HPDE6-E6E7 (cell line): Measurements from ENCODE around the gene CHD6.

Source experiments
- DNase-seq: peaks from one replicate; pipeline ENCODE4 v3.0.0; 2011; ENCODE audit warnings: missing footprints; ENCODE audit errors: extremely low spot score

The CHD6 gene

DNA sequence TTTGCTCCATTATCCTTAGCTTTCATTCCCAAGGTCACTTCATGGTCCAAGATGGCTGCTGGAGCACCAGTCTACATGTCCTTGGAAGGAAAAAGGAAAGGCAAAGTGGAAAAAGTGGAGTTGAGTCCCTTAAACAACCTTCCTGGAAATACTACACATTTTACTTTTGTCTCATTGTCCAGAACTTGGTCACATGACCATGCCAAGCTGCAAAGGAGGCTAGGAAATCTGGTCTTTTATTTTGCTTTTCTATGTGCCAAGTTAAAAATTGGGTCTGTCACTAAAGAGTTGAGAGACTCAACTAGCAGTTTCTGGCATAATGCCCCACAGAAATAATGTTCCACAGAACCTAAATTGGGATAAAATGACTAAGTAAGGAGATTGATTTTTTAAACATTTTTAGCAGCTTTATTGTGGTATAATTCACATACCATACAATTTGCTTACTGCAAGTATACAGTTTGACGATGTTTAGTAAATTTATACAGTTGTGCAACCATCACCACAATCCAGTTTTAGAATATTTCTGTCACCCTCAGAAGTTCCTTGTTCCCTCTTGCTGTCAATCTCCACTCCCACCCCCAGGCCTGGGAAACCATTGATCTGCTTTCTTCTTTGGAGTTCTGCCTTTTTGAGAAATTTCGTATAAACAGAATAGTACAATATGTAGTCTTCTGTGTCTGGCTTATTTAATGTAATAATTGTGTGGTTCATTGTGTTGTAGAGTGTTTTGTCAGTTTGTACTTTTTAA, 5.6 kb upstream of the CHD6 start:
- DNase-seq = no peak

GRCh38 chr20:41622584-41622983, 4.4 kb upstream of the CHD6 start:
- no peak for DNase-seq

DNA sequence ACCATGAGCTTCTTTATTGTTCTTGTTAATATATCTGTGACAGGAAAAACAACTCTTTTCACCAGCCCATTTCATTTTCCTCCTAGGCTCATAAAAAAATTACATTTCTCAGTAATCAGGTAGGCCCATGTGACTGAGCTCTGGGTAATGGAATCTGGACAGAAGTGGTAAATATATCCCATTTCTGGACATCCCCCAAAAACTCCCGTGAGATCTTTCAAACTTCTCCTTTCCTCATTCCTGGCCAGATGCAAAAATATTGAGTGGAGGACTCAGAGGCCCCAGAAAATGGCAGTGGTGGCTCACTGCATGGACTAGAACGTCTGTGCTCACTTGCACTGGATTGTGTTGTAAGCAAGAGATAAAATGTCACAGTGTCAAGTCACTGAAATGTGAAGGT, 3.8 kb upstream of the CHD6 start:
- DNase-seq = no peak

DNA sequence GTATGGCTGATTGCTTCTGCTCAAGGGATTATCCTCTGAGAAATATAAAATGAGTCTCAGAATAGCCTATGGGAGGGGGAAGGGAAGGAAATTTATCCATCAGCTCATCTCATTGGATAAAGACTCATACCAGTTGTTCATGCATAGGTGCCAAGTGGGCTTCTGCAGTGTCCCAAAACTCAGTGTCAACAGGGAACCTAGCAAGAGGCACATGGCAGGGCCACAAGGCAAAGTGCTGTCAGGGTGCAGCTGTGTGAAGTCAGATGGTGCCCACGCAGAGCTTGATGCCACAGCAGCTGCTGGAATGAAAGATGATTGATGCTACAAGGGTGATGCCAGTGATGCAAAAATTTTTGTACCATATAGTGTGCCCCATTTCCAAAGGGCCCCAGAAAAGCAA, 3.2 kb upstream of the CHD6 start:
- DNase-seq = no peak

DNA sequence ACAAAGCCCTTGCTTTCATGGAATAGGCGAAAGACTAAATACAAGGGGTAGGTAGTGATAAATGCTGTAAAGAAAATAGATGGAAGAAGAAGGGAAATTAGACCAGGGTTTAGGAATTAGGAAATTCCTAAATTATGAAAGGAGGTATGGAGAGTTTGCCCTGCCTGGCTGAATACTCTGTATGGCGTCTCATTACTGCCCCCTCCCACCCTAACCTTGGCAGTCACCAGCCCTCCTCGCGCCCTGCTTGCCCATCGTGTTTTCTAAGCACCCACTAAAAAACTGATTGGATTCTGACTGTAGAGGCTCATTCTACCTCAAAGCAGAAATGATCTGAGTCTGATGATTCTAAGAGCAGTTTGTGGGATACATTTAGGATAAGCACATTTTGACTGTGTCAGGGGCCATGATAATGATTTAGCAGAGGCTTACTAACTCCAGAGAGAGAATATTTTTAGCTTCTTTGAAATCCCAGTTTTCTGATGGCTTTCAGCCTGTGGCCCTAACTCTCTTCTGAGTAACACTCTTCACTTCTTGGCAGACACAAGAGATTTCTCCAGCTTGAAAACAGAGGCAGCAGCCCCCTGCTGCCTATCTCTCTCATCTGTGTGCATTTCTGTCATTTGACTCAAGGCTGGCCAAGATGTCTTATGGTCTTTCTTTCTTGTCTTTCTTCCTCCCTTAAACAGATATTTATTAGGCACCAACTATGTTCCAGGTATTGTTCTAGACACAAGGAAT, 1.4 kb upstream of the CHD6 start:
- no peak for DNase-seq

DNA sequence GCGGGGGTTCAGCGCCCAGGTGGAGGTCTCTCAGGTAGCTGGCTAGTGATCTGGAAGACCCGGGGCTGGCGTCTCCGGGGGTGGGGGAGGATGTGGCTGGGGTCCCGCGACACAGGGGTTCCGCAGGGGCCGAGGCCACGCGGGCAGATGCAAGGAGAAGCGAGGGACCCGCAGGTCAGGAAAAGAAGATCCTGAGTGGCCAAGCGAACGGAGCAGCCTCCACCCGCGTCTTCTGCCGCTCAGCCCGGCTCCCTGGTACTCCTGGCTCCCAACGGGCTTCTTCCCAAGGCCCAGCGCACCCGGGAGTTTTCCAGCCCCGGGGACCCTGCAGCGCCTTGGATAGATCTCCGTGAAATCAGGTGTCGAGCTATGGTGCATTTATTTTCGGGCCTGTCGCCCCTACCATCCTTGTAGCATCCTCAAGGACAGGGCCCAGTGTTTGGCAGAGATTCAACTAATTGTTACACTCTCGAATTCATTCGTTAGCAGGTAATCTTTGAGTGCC, 682 bp upstream of the CHD6 start:
- DNase-seq = no peak

DNA sequence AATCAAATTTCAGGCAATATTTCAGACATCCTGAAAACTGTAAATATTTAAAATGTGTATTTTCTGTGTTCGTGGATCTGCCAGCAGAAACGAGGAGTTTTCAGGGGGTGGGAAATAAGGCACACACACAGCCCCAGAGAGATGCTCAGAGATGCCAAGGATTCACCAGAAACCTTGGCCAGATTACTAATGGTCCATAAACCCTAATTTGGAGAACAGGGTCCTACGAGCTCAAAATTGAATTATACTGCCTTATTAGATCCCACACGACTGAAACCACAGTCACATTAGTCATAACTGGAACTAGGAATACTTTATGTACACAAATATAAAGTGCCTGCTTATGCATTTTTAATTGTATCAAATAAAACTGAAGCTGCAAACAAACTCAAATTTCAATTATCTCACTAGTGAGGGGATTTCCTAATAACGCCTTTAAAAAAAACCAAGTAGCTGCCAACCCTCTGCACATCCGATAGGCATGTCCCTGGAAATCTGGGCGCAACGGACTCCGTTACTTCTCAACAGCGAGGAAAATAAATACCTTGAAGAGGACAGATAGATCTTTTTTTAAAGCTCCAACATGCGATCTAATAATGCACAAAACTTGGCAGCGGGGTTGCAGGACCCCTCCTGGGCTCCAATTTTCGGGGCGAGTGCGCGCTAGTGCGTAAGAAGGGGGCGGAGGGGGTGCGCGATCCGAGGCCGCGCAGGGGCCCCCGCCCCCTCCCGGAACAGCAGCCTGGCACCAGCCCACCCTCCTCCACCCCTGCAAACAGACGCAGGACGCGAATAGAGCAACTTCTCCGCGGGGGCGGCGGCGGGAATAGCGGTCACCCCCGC, 897 bp downstream of the CHD6 start:
- no peak for DNase-seq

DNA sequence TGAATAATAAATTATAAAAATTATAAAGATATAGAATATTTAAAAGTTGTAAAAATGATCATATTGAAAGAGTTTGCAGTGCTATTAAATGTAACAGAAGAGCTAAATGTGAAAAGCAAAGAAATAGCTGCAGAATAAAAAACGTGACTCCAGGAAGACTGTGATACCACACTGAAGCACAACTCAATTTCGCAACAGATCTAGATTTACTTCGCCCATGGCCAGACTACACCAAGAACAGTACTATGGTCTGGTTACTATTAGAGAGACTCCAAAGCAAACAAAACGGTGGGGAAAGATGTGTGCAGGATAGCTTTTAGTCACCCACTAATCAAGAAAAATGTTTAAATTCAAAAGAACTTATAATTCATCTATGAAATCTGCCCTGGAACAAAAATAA, 1.9 kb downstream of the CHD6 start:
- no peak for DNase-seq

GRCh38 chr20:41615676-41616075, 2.5 kb downstream of the CHD6 start:
- no peak for DNase-seq

- DNase-seq = no peak
Observed at GRCh38 chr20:41615110-41615509, 3.1 kb downstream of the CHD6 start.

DNA sequence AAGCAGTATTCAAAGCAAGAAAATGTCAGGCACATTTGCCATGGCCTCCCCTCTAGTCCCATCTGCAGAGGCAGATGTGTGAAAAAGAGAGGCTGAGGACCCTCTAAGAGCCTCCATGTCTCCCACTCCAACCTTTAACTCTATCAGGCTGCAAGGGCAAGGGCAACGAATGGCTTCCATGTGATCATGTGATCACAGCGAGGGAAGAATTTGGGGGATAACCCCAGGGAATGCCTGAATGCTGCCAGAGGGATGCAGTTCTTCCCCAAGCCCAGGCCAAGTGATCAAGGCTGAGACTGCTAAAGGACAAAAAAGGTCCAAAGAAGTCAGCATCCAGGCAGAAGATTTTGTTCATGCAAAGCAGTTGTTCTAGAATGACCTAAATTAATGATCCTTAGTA, 4.9 kb downstream of the CHD6 start:
- DNase-seq = no peak

DNA sequence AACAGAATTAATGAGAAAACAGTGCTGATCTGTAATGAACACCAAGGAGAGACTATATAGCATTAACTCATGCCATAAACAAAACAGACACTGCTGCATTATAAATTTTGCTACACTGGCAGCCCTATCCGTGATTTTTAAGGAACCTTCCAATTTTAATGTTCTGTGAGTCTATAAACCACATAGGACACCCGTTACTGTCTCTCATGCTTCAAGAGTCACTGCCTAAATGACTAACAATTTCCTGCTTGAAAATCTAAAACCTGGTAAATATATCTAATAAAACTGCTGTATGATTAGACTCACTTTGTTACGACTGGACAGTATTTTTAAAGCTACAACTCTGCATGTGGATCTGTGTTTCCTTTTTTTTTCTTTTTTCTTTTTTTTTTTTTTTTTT, 8.7 kb downstream of the CHD6 start:
- no peak for DNase-seq

- DNase-seq = no peak
Observed at GRCh38 chr20:41608606-41609005, 9.6 kb downstream of the CHD6 start.

GRCh38 chr20:41607791-41608190, 10.4 kb downstream of the CHD6 start:
- DNase-seq = no peak

- no peak for DNase-seq
Observed at GRCh38 chr20:41604002-41604401, 14.2 kb downstream of the CHD6 start.

- DNase-seq = no peak
Observed at GRCh38 chr20:41601742-41602141, 16.4 kb downstream of the CHD6 start.

DNA sequence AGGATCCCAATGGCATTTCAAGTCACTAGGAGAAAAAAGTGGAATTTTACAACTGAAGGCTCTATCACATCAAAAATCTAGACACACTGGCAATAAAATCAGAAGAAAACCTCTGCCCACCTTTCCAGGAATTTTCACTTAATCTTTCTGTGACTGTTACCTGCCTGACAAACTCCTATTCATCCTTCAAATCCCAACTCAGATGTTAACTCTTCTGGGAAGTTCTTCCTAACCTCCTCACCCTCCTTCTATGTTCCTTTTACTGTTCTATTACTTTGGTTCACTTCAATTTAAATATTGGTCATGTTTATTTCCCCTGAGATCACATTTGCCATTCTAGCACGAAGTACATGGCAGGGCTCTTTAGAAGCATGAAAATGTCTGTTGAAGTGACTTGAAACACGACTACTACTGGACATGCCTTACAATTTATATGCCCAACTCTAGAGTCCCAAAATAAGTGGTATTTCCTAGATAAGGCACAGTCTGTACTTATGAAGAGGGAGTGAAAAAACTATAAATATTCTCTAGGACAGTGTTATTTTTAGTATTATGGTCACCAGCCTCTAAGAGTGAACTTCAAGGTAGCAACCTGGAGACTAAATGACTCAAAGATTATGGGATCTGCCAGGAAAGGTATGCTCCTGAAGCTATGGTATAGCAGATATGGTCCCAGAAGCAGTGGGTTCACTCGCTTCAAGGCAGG, 17.1 kb downstream of the CHD6 start:
- DNase-seq = no peak

DNA sequence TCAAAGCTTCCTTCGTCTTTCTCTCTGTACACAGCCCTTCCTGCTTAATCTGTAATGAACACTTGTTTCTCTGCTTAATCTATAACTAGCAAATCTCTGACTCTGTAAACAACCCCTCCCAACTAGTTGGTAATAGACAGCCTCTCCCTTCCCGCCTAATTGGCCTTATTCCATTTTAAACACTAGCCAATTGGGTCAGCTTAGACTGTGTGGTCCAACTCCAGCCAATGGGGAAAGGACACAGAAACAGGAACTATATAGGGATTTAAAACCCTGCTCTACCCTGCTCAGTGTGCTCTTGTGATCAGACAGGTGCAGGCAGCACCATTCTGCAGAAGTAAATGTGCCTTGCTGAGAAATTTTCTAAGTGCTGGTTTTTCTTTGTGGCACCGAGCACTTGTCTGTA, 18.5 kb downstream of the CHD6 start:
- no peak for DNase-seq

- no peak for DNase-seq
Observed at GRCh38 chr20:41598719-41599118, 19.5 kb downstream of the CHD6 start.

- DNase-seq = no peak
Observed at GRCh38 chr20:41594514-41595322, 23.5 kb downstream of the CHD6 start.
